Neural progenitor cell (in vitro differentiated cells): Measurements from ENCODE around the gene VPS8. TPM values are rescaled to one million over a fixed set of nuclear protein-coding genes. Genes with fewer than 3 reads are reported as not detected.
A peak's percentile ranks its signal among the peaks of the same experiment; 100 is the strongest.

ENCODE experiments used
- DNase-seq: peaks from one replicate; pipeline ENCODE4 v3.0.0-alpha.2; 2016; ENCODE audit warnings: low spot score
- H2AFZ ChIP-seq: fragments of 200-600 bp; sonication (generic); replicated peaks from 2 replicates; pipeline ENCODE4 v1.6.1; 2016; ENCODE audit warnings: antibody characterized with exemption
- H3F3A ChIP-seq: fragments of 200-600 bp; sonication (generic); 2 replicates; pipeline ENCODE4 v1.6.1; 2016; ENCODE audit warnings: antibody characterized with exemption, low read depth
- H3K27ac ChIP-seq: fragments of 200-600 bp; sonication (generic); 2 replicates; pipeline ENCODE4 v1.5.1; 2016; ENCODE audit warnings: mild to moderate bottlenecking
- H3K27me3 ChIP-seq: fragments of 200-600 bp; sonication (generic); 2 replicates; pipeline ENCODE4 v1.6.1; 2016; ENCODE audit warnings: mild to moderate bottlenecking, moderate library complexity
- H3K36me3 ChIP-seq: fragments of 200-600 bp; sonication (generic); 2 replicates; pipeline ENCODE4 v1.5.1; 2016
- H3K4me1 ChIP-seq: fragments of 200-600 bp; sonication (generic); 2 replicates; pipeline ENCODE4 v1.6.1; 2016; ENCODE audit warnings: mixed run types
- H3K4me2 ChIP-seq: fragments of 200-600 bp; sonication (generic); 2 replicates; pipeline ENCODE4 v1.6.1; 2016
- H3K4me3 ChIP-seq: fragments of 200-600 bp; sonication (generic); 2 replicates; pipeline ENCODE4 v1.5.1; 2016
- H3K79me2 ChIP-seq: fragments of 200-600 bp; sonication (generic); 2 replicates; pipeline ENCODE4 v1.6.1; 2016; ENCODE audit warnings: low read depth
- H3K9ac ChIP-seq: fragments of 200-600 bp; sonication (generic); 2 replicates; pipeline ENCODE4 v1.6.1; 2016
- H3K9me3 ChIP-seq: fragments of 200-600 bp; sonication (generic); 2 replicates; pipeline ENCODE4 v1.5.1; 2016; ENCODE audit warnings: low read depth
- H4K20me1 ChIP-seq: fragments of 200-600 bp; sonication (generic); 2 replicates; pipeline ENCODE4 v1.6.1; 2016; ENCODE audit warnings: low read depth
- H3K27ac Mint-ChIP-seq: 3 replicates; pipeline ENCODE4 v1.8.0; 2021; ENCODE audit warnings: mixed read lengths
- H3K27me3 Mint-ChIP-seq: 2 replicates; pipeline ENCODE4 v1.8.0; 2022; ENCODE audit warnings: low read depth, mild to moderate bottlenecking, inconsistent platforms, moderate library complexity, mixed read lengths; ENCODE audit not compliant: insufficient read depth
- H3K36me3 Mint-ChIP-seq: 3 replicates; pipeline ENCODE4 v1.8.0; 2021; ENCODE audit warnings: mixed read lengths
- H3K4me1 Mint-ChIP-seq: 3 replicates; pipeline ENCODE4 v1.8.0; 2021; ENCODE audit warnings: mixed read lengths
- H3K4me3 Mint-ChIP-seq: 3 replicates; pipeline ENCODE4 v1.8.0; 2021; ENCODE audit warnings: mild to moderate bottlenecking, moderate library complexity, mixed read lengths
- H3K9me3 Mint-ChIP-seq: 3 replicates; pipeline ENCODE4 v1.8.0; 2020; ENCODE audit warnings: mixed read lengths
- CTCF ChIP-seq: fragments of 200-600 bp; sonication (generic); IDR thresholded peaks from 2 replicates; pipeline ENCODE4 v1.5.1; 2017; ENCODE audit warnings: antibody characterized with exemption, mild to moderate bottlenecking
- EZH2 ChIP-seq: fragments of 200-600 bp; sonication (generic); IDR thresholded peaks from 2 replicates; pipeline ENCODE4 v1.6.1; 2017; ENCODE audit warnings: antibody characterized with exemption, mild to moderate bottlenecking, moderate library complexity
- EZH2phosphoT487 ChIP-seq: fragments of 200-600 bp; sonication (generic); IDR thresholded peaks from 2 replicates; pipeline ENCODE4 v1.6.1; 2017; ENCODE audit warnings: antibody characterized with exemption
- total RNA-seq: library from RNA; depleted of rRNA; stranded (reverse); fragments of >200 nt; gene quantifications from 2 replicates; pipeline ENCODE4 v1.2.3, GENCODE V29; 2015; ENCODE audit warnings: low replicate concordance

Gene VPS8
- total RNA-seq, 1 donor from 2014 or later = 93.1 TPM

GRCh38 chr3:184795522-184796190 is 16.3 kb upstream of the VPS8 start:
- Histone ChIP-seq H3K36me3 (no peaks in the 10 kb centered on the region), H3K79me2 (no peaks in the 10 kb centered on the region), H3K9ac (no peak overlapping the region), H3K9me3 (no peaks in the 10 kb centered on the region), H3K4me2 (no peak overlapping the region), H4K20me1 (no peaks in the 10 kb centered on the region), H3K27ac (no peak overlapping the region), H3K27me3 (no peaks in the 10 kb centered on the region), H3F3A (peaks cover 3% of the 10 kb centered on the region), H3K4me1 (peaks cover 13% of the 10 kb centered on the region), H2AFZ (peak overlapping the region; percentile 95), H3K4me3 (no peak overlapping the region)
- Mint-ChIP-seq H3K9me3 (no peaks in the 10 kb centered on the region), H3K27ac (no peak overlapping the region), H3K4me1 (peaks cover 18% of the 10 kb centered on the region), H3K4me3 (no peak overlapping the region), H3K36me3 (no peaks in the 10 kb centered on the region), H3K27me3 (no peaks in the 10 kb centered on the region)
- DNase-seq = peak; percentile 59
- no peak for TF ChIP-seq CTCF
- TF ChIP-seq EZH2phosphoT487 = no peak
- no peak for TF ChIP-seq EZH2

GRCh38 chr3:184796551-184796950 is 15.4 kb upstream of the VPS8 start:
- peaks cover 18% of the 10 kb centered on the region for H3K4me1 Mint-ChIP-seq
- H3K9me3 Mint-ChIP-seq = no peaks in the 10 kb centered on the region
- no peak overlapping the region for H3K9ac ChIP-seq
- H3K27ac ChIP-seq = no peak overlapping the region
- no peak overlapping the region for H3K4me2 ChIP-seq
- TF ChIP-seq EZH2phosphoT487 = no peak
- no peak for TF ChIP-seq EZH2
- TF ChIP-seq CTCF = no peak
- H3K36me3 Mint-ChIP-seq = no peaks in the 10 kb centered on the region
- H3F3A ChIP-seq = peaks cover 3% of the 10 kb centered on the region
- no peaks in the 10 kb centered on the region for H4K20me1 ChIP-seq
- no peak overlapping the region for H2AFZ ChIP-seq
- H3K27me3 ChIP-seq = no peaks in the 10 kb centered on the region
- peaks cover 13% of the 10 kb centered on the region for H3K4me1 ChIP-seq
- H3K4me3 ChIP-seq = no peak overlapping the region
- no peaks in the 10 kb centered on the region for H3K9me3 ChIP-seq
- no peak overlapping the region for H3K27ac Mint-ChIP-seq
- no peaks in the 10 kb centered on the region for H3K27me3 Mint-ChIP-seq
- no peaks in the 10 kb centered on the region for H3K36me3 ChIP-seq
- DNase-seq = no peak
- H3K4me3 Mint-ChIP-seq = no peak overlapping the region
- no peaks in the 10 kb centered on the region for H3K79me2 ChIP-seq

GRCh38 chr3:184796954-184797353 is 15.0 kb upstream of the VPS8 start:
- H3F3A ChIP-seq = peaks cover 3% of the 10 kb centered on the region
- no peak for DNase-seq
- H3K4me1 Mint-ChIP-seq = peaks cover 18% of the 10 kb centered on the region
- H3K79me2 ChIP-seq = no peaks in the 10 kb centered on the region
- no peak overlapping the region for H3K4me3 ChIP-seq
- no peaks in the 10 kb centered on the region for H3K27me3 Mint-ChIP-seq
- H3K27ac ChIP-seq = no peak overlapping the region
- H3K27me3 ChIP-seq = no peaks in the 10 kb centered on the region
- no peaks in the 10 kb centered on the region for H3K36me3 Mint-ChIP-seq
- no peak overlapping the region for H3K4me2 ChIP-seq
- no peak overlapping the region for H2AFZ ChIP-seq
- peaks cover 13% of the 10 kb centered on the region for H3K4me1 ChIP-seq
- H3K9ac ChIP-seq = no peak overlapping the region
- no peaks in the 10 kb centered on the region for H3K36me3 ChIP-seq
- no peaks in the 10 kb centered on the region for H3K9me3 ChIP-seq
- no peaks in the 10 kb centered on the region for H3K9me3 Mint-ChIP-seq
- no peak overlapping the region for H3K4me3 Mint-ChIP-seq
- no peaks in the 10 kb centered on the region for H4K20me1 ChIP-seq
- no peak for TF ChIP-seq EZH2phosphoT487
- TF ChIP-seq CTCF = no peak
- no peak for TF ChIP-seq EZH2
- no peak overlapping the region for H3K27ac Mint-ChIP-seq
